HUES64 (cell line): ENCODE results near the gene H3-3A.

Source experiments
- H3K27ac ChIP-seq: 2 replicates; pipeline ENCODE4 v1.7.0; 2013; ENCODE audit warnings: low read depth, low read length, inconsistent platforms
- H3K27me3 ChIP-seq: 2 replicates; pipeline ENCODE4 v1.6.1; 2013; ENCODE audit warnings: mild to moderate bottlenecking, low read length; ENCODE audit not compliant: insufficient read depth
- H3K36me3 ChIP-seq: 2 replicates; pipeline ENCODE4 v1.6.1; 2013; ENCODE audit warnings: mild to moderate bottlenecking, low read length; ENCODE audit not compliant: insufficient read depth
- H3K4me1 ChIP-seq: 2 replicates; pipeline ENCODE4 v1.6.1; 2013; ENCODE audit warnings: mild to moderate bottlenecking, low read length, moderate library complexity; ENCODE audit not compliant: insufficient read depth
- H3K4me3 ChIP-seq: 2 replicates; pipeline ENCODE4 v1.5.1; 2013; ENCODE audit warnings: mild to moderate bottlenecking, low read length, moderate library complexity
- H3K9ac ChIP-seq: 2 replicates; pipeline ENCODE4 v1.6.1; 2013; ENCODE audit warnings: mild to moderate bottlenecking, low read depth, low read length
- H3K9me3 ChIP-seq: 2 replicates; pipeline ENCODE4 v1.6.1; 2013; ENCODE audit warnings: low read depth, low read length; ENCODE audit not compliant: insufficient read depth
- WGBS: fragments of 150-250, 120-280 bp; methylation state at CpG from one replicate; pipeline ENCODE4 v1.1.7; 2013; ENCODE audit warnings: missing lambda C conversion rate; 5-methylcytosine and 5-hydroxymethylcytosine counted together

The H3-3A gene

GRCh38 chr1:226107471-226108460 is 45.2 kb downstream of the H3-3A start:
- peaks cover 20% of the 10 kb centered on the region for H3K27me3 ChIP-seq
- H3K4me1 ChIP-seq, result peaks cover 33% of the 10 kb centered on the region
- no peak overlapping the region for H3K27ac ChIP-seq
- H3K9ac ChIP-seq, result no peak overlapping the region
- no peaks in the 10 kb centered on the region for H3K9me3 ChIP-seq
- H3K36me3 ChIP-seq, result no peaks in the 10 kb centered on the region
- 71% methylated on average over 3 of the region's 3 CpGs for WGBS
- no peak overlapping the region for H3K4me3 ChIP-seq

DNA sequence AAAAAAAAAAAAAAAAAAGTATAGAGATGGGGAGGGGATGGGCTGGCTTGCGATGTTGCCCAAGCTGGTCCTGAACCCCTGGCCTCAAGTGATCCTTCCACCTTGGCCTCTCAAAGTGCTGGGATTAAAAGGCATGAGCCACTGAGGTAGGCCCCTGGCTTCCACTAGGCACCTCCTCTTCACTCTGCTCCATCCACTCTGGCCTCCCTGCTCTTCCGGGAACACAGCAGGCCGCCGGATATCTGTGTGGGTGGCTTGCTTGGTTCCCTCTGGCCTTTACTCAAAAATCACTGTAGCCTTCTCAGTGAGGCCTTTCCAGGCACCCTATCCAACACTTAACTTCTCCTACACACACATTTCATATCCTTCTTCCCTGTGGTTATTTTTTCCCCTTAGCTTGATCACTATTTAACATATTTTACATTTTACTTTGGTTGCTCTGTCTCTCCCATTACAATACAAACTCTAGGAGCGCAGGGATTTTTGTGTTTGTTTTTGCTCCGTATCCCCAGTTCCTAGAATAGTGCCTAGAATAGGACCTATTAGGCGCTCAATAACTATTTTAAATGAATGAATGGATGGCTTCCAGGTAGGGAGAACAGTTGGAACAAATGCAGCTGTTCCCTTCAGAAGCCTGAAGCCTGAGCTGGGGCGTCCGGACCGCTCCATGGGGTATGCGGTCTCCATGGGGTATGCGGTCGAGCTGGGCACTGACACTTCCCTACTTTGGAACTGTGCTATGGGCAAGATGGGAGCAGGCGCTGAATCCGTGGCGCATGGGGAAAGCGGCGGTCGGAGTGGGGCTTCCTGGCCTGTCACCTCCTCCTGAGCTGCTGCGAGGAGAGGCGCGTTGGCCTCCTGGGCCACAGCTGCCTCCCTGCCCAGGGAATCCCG is 46.7 kb downstream of the H3-3A start:
- H3K36me3 ChIP-seq, result no peaks in the 10 kb centered on the region
- H3K9ac ChIP-seq, result 0 out of 2 replicates have a peak overlapping the region, but pooled peaks have one; percentile 45
- peaks cover 34% of the 10 kb centered on the region for H3K4me1 ChIP-seq
- H3K9me3 ChIP-seq, result no peaks in the 10 kb centered on the region
- peak overlapping the region; percentile 71 for H3K4me3 ChIP-seq
- 20% methylated on average over 23 of the region's 23 CpGs for WGBS
- H3K27me3 ChIP-seq, result peaks cover 20% of the 10 kb centered on the region
- H3K27ac ChIP-seq, result peak overlapping the region; percentile 76; the same call in 1 of the 2 replicates

DNA sequence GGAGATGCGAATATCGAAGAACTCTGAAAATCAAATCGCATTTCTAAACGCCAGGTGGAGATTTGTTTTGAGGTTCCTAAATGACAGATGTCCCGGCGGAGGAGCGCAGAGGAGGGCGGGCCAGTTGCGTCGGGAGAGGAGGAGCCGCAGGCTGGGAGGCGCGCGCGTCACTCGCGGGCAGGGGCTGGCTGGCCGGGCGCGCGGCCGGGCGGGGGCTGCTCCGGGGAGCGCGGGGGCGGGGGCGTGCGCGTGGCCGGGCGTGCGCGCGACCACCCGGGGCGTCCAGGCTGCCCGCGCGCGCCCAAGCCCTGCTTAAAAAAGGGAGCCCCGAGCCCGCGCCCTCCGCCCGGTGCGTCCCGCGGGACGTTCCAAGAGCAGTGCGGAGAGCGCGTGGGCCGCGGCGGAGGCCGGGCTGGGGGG is 47.3 kb downstream of the H3-3A start:
- Histone ChIP-seq H3K9ac (peak overlapping the region; percentile 66), H3K27ac (peak overlapping the region; percentile 76; the same call in 1 of the 2 replicates)
- WGBS, result under 1% methylated on average over 57 of the region's 57 CpGs

DNA sequence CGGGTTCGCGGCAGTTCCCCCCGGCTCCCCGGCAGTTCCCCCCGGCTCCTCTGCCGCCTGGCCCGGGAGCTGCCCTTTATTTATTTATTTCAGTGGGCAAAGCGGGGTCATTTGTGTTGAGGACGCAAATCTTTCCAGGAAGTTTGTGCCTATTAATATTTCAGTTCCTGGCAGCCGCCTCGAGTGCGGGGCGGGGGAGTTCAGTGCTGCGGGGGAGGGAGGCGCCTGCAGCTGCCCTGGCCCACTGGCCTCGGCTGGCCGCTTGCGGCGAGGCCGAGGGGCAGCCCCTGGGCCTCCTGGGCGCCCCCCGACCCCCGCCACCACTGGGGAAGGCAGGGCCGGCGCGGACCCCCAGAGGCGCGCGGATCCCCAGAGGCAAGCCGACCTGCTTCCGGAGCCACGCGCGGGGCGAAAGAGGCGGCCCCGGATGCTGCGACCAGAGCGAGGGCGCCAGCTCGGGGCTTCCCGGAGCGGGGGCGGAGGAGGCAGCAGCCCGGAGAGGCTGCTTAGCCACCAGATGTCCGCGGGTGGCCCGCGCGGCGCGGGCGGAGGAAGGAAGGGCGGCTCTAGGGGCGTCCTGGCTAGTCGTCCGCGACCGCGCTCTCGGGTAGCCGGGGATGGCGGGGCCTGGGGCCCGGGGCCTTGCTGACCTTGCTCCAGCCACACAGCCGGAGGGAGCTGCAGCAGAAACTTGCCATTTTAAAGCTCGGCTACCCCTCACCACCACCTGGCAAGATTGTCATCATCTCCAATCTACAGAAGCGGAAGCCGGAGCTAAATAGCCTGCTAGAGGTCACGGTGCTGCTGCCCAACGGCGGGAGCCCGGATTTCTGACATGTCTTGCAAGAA is 48.0 kb downstream of the H3-3A start:
- peak overlapping the region; percentile 46; the same call in 1 of the 2 replicates for H3K27ac ChIP-seq
- peak overlapping the region; percentile 66 for H3K9ac ChIP-seq
- peaks cover 20% of the 10 kb centered on the region for H3K27me3 ChIP-seq
- H3K4me3 ChIP-seq, result peak overlapping the region; percentile 71
- H3K9me3 ChIP-seq, result no peaks in the 10 kb centered on the region
- H3K36me3 ChIP-seq, result no peaks in the 10 kb centered on the region
- peaks cover 31% of the 10 kb centered on the region for H3K4me1 ChIP-seq
- WGBS, result 2% methylated on average over 73 of the region's 73 CpGs

More for the DNA sequence above, 47.3 kb downstream of the H3-3A start:
- no peaks in the 10 kb centered on the region for H3K36me3 ChIP-seq
- H3K27me3 ChIP-seq, result peaks cover 20% of the 10 kb centered on the region
- peak overlapping the region; percentile 71 for H3K4me3 ChIP-seq
- peaks cover 32% of the 10 kb centered on the region for H3K4me1 ChIP-seq
- H3K9me3 ChIP-seq, result no peaks in the 10 kb centered on the region

DNA sequence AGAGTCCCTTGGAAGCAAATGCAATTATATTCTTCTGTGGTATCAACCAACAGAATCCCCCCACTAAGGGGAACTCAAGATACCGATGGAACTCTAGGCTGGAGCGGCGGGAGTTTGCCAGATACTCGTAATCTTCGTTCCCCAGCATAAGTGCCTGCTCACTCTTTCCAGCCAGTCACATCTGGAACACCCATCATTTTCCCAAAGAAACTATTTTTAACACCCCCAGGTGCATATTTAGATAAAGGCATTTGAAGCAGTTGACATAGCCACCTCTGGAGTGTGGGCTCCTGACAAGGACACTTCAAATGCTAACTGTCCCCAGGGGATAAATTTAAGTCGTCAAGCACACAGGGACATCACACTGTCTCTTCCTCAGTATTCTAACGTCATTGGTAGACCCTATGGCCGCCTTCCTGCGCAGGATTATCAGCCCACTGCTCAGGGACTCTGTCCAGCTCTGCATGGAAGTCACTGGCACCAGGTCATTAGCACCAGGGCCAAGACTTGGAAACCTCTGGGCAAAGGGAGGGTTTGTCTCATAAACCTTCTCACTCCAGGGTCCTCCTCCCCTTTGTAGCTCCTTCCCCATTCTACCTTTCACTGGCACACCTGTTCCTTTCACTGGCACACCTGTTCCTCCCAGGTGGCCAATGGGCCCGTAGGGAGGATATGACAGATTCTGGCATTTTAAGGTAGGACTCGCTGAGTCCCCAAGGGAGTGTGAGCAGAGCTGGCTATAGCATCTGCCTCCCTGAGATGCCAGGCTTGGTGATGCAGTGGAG is 48.8 kb downstream of the H3-3A start:
- Histone ChIP-seq H3K27me3 (peaks cover 20% of the 10 kb centered on the region), H3K9me3 (no peaks in the 10 kb centered on the region), H3K9ac (peak overlapping the region; percentile 66; the same call in 1 of the 2 replicates), H3K4me3 (peak overlapping the region; percentile 71), H3K36me3 (no peaks in the 10 kb centered on the region), H3K27ac (peak overlapping the region; percentile 71; the same call in 1 of the 2 replicates), H3K4me1 (peaks cover 31% of the 10 kb centered on the region)
- WGBS, result 33% methylated on average over 11 of the region's 11 CpGs

DNA sequence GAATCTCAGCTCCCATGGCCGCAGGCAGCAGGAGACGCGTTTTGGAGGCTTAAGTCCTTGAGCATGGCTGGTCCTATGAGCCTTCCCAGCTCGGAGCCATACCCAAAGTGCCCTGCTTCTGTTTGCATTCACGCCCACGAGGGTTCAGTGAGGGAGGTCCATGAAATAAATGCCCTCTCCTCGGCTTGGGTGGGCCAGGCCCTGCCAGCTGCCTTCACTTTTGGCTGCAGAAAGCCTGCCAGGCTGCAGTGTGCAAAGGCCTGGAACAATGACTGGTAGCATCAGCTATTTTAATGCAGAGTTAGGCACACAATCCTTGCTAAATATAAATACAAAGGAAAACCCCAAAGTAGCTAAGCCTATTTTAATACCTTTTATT is 49.4 kb downstream of the H3-3A start:
- Histone ChIP-seq H3K9ac (peak overlapping the region; percentile 49; the same call in 1 of the 2 replicates), H3K9me3 (no peaks in the 10 kb centered on the region), H3K27ac (peak overlapping the region; percentile 71; the same call in 1 of the 2 replicates), H3K36me3 (no peaks in the 10 kb centered on the region), H3K4me3 (peak overlapping the region; percentile 71; the same call in 1 of the 2 replicates), H3K27me3 (peaks cover 20% of the 10 kb centered on the region), H3K4me1 (peaks cover 31% of the 10 kb centered on the region)
- 41% methylated on average over 7 of the region's 7 CpGs for WGBS

- Histone ChIP-seq H3K27ac (peak overlapping the region; percentile 40; the same call in 1 of the 2 replicates), H3K9me3 (no peaks in the 10 kb centered on the region), H3K36me3 (no peaks in the 10 kb centered on the region), H3K9ac (no peak overlapping the region), H3K4me3 (no peak overlapping the region), H3K4me1 (peaks cover 28% of the 10 kb centered on the region), H3K27me3 (peaks cover 20% of the 10 kb centered on the region)
- 68% methylated on average over 3 of the region's 3 CpGs for WGBS
Measured at GRCh38 chr1:226112626-226113025, 50.1 kb downstream of the H3-3A start.

GRCh38 chr1:226116673-226117072 is 54.2 kb downstream of the H3-3A start:
- Histone ChIP-seq H3K9me3 (no peaks in the 10 kb centered on the region), H3K4me3 (no peak overlapping the region), H3K36me3 (no peaks in the 10 kb centered on the region), H3K27me3 (peaks cover 24% of the 10 kb centered on the region), H3K27ac (no peak overlapping the region), H3K9ac (no peak overlapping the region), H3K4me1 (peaks cover 27% of the 10 kb centered on the region)
- WGBS, result 77% methylated on average over 3 of the region's 3 CpGs

GRCh38 chr1:226117330-226117729 is 54.8 kb downstream of the H3-3A start:
- peaks cover 18% of the 10 kb centered on the region for H3K27me3 ChIP-seq
- WGBS, result 98% methylated on average over 5 of the region's 6 CpGs

More at GRCh38 chr1:226117330-226117729, 54.8 kb downstream of the H3-3A start:
- no peak overlapping the region for H3K4me3 ChIP-seq
- no peaks in the 10 kb centered on the region for H3K9me3 ChIP-seq
- peaks cover 21% of the 10 kb centered on the region for H3K4me1 ChIP-seq
- H3K9ac ChIP-seq, result no peak overlapping the region
- no peaks in the 10 kb centered on the region for H3K36me3 ChIP-seq
- no peak overlapping the region for H3K27ac ChIP-seq
